ACC112 (cell line): ENCODE measurements around the gene MYBPC1.

Experiments used
- H2AFZ ChIP-seq: fragments of 200-600 bp; sonication (generic); one replicate; pipeline ENCODE4 v1.6.0; 2017; ENCODE audit warnings: antibody characterized with exemption, low read length; ENCODE audit not compliant: unreplicated experiment
- H3K27ac ChIP-seq: fragments of 200-600 bp; sonication (generic); 2 replicates; pipeline ENCODE4 v1.5.1; 2014; ENCODE audit warnings: low read depth, mild to moderate bottlenecking, antibody characterized with exemption, low read length, moderate library complexity
- H3K27me3 ChIP-seq: fragments of 200-600 bp; sonication (generic); 2 replicates; pipeline ENCODE4 v1.6.1; 2014; ENCODE audit warnings: mild to moderate bottlenecking, antibody characterized with exemption, low read length, moderate library complexity, mixed read lengths; ENCODE audit not compliant: insufficient read depth
- H3K36me3 ChIP-seq: fragments of 200-600 bp; sonication (generic); 2 replicates; pipeline ENCODE4 v1.6.1; 2016; ENCODE audit warnings: mild to moderate bottlenecking, antibody characterized with exemption, low read length, moderate library complexity, mixed read lengths; ENCODE audit not compliant: insufficient read depth
- H3K4me1 ChIP-seq: fragments of 200-600 bp; sonication (generic); one replicate; pipeline ENCODE4 v1.6.1; 2016; ENCODE audit warnings: low read length, mixed read lengths; ENCODE audit not compliant: insufficient read depth, unreplicated experiment, control insufficient read depth
- H3K4me3 ChIP-seq: fragments of 200-600 bp; sonication (generic); 2 replicates; pipeline ENCODE4 v1.5.1; 2014; ENCODE audit warnings: mild to moderate bottlenecking, low read depth, low read length
- H3K79me2 ChIP-seq: fragments of 200-600 bp; sonication (generic); one replicate; pipeline ENCODE4 v1.6.0; 2016; ENCODE audit warnings: low read length; ENCODE audit not compliant: control insufficient read depth, unreplicated experiment, insufficient read depth

MYBPC1 gene

DNA sequence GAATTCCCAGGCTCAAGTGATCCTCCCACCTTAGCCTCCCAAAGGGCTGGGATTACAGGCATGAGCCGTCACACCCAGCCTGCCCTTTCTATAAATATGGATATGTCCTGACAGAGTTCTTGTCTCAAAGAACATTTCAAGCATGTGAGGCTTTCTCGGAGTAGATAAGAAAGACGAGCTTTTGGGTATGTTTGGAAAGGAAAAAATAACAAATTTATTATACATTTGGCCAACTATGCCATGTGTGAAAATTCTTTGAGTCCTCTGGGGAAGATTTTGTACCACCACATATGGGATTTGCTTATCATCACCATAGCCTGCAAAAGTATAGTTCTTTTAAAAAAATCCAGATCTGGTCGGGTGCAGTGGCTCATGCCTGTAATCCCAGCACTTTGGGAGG, 23.7 kb upstream of the MYBPC1 start:
- Histone ChIP-seq H3K4me1 (no peaks in the 10 kb centered on the region), H3K27me3 (peaks cover 57% of the 10 kb centered on the region), H2AFZ (no peak overlapping the region), H3K27ac (no peak overlapping the region), H3K79me2 (no peaks in the 10 kb centered on the region), H3K4me3 (no peak overlapping the region), H3K36me3 (no peaks in the 10 kb centered on the region)

DNA sequence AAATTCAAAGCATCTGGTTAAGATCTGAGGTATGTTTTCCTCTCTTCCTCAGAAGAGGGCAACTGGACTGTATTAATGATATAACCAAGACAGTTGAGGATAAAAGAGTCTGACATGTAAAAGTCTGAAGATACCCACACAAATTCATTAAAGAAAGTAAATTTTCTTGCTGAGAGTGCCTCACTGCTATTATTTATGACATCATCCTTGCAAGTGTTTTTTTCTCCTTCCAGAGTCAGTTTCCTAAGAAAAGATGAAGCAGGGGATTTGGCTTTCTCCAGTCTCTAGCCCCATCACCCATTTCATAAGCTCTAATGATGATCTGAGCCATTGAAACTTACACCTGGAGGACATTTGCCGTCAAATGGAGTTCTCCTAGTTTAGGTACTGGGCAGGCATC, 21.0 kb upstream of the MYBPC1 start:
- no peak overlapping the region for H2AFZ ChIP-seq
- no peaks in the 10 kb centered on the region for H3K4me1 ChIP-seq
- H3K79me2 ChIP-seq: no peaks in the 10 kb centered on the region
- H3K36me3 ChIP-seq: no peaks in the 10 kb centered on the region
- H3K27me3 ChIP-seq: peaks cover 39% of the 10 kb centered on the region
- no peak overlapping the region for H3K27ac ChIP-seq
- H3K4me3 ChIP-seq: no peak overlapping the region

DNA sequence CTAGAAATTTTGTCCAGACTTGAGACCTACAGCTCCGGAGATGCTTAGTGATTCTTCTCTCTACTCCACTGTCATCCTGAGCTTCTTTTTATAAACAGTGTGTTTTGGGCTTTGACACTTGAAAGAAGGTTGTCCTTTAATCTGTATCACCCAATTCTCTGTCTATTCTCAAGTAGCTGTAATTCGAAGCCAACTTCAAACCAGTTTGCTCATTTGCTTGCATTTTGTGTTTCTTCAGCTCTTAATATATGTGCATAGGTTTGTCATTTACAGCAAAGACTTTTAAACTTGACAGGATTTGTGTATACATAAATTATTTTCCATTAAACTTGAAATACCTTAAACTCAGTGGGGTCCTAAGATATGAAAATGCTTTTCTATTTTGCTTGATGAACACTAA, 16.4 kb upstream of the MYBPC1 start:
- H3K4me1 ChIP-seq: no peaks in the 10 kb centered on the region
- no peak overlapping the region for H3K4me3 ChIP-seq
- no peaks in the 10 kb centered on the region for H3K36me3 ChIP-seq
- H3K79me2 ChIP-seq: no peaks in the 10 kb centered on the region
- no peak overlapping the region for H3K27ac ChIP-seq
- H2AFZ ChIP-seq: no peak overlapping the region
- peaks cover 32% of the 10 kb centered on the region for H3K27me3 ChIP-seq

DNA sequence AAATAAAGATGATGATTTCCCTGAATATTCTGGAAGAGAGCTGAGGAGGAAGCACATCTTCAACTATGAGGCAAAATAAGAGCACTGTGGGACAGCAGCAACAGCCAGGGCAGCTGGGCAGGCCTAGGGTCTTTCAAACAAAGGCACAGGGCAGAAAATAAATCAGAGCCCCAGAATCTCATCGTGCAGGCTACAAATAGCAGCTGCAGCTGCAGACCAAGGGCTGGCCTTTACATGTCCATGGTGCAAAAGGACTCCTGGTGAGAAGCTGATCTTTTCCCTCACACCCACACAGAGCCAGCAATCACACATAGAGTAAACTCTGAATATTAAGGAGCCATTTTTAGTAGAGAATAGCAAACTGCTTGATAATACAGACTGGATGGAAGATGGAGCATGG, 13.6 kb upstream of the MYBPC1 start:
- Histone ChIP-seq H3K27me3 (peaks cover 11% of the 10 kb centered on the region; the same call in 1 of the 2 replicates), H3K4me3 (no peak overlapping the region), H3K36me3 (no peaks in the 10 kb centered on the region), H3K4me1 (no peaks in the 10 kb centered on the region), H3K27ac (no peak overlapping the region), H3K79me2 (no peaks in the 10 kb centered on the region), H2AFZ (no peak overlapping the region)

DNA sequence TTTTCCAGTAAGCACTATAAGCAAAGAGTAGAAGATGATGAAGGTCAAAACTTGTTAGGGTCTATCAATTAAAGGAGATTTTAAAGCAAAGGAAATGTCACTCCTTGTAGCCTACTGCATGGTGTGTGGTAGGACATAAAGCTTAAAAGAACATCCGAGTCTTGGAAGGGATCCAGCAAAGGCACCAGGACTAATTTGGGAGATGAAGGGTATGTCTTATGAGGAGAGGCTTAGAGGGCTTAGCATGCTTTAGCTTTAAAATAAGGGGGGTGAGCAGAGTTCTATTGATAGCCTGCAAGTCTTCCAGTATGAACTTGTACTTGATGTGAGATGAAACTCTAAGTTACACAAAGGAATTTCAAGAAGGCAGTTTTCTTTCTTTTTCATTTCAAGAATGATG, 11.8 kb upstream of the MYBPC1 start:
- H3K36me3 ChIP-seq: no peaks in the 10 kb centered on the region
- peaks cover 9% of the 10 kb centered on the region; the same call in 1 of the 2 replicates for H3K27me3 ChIP-seq
- no peaks in the 10 kb centered on the region for H3K79me2 ChIP-seq
- no peak overlapping the region for H3K27ac ChIP-seq
- no peak overlapping the region for H3K4me3 ChIP-seq
- no peak overlapping the region for H2AFZ ChIP-seq
- no peaks in the 10 kb centered on the region for H3K4me1 ChIP-seq

DNA sequence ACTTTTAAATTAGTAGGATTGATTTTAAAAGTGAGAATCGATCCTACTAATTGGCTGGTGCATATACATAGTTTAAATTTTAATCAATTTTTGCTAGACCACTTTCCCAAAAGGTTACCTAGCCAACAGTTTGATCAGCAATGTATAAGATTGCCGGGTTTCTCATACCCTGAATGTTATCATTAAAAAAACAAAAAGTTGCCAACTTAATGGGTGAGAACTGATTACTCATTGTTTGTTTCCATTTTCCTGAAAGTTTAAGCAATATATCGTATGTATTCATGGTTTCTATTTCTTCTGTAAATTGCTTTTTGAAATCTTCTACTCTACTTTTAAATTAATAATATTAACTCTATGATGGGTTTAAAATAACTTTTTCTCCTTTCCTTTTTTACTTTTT, 4.4 kb upstream of the MYBPC1 start:
- Histone ChIP-seq H3K4me1 (no peaks in the 10 kb centered on the region), H3K4me3 (no peak overlapping the region), H2AFZ (no peak overlapping the region), H3K27ac (no peak overlapping the region), H3K27me3 (peaks cover 28% of the 10 kb centered on the region), H3K36me3 (no peaks in the 10 kb centered on the region), H3K79me2 (no peaks in the 10 kb centered on the region)

DNA sequence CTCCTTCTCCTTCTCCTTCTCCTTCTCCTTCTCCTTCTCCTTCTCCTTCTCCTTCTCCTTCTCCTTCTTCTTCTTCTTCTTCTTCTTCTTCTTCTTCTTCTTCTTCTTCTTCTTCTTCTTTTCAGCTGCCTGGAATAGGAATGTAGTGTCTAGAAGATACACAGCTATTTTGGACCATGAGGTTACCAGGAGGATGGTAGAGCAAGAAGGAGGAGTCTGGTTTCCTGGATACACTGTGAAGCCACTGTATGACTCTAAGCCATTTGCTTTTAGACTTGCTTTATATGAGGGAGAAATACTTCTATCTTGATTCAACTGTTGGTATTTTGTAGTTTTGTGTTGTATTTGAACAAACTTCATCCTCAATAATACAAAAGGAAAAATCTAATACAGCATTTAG, 3.0 kb upstream of the MYBPC1 start:
- no peak overlapping the region for H2AFZ ChIP-seq
- H3K36me3 ChIP-seq: no peaks in the 10 kb centered on the region
- H3K4me1 ChIP-seq: no peaks in the 10 kb centered on the region
- no peaks in the 10 kb centered on the region for H3K79me2 ChIP-seq
- peaks cover 29% of the 10 kb centered on the region for H3K27me3 ChIP-seq
- no peak overlapping the region for H3K4me3 ChIP-seq
- no peak overlapping the region for H3K27ac ChIP-seq

DNA sequence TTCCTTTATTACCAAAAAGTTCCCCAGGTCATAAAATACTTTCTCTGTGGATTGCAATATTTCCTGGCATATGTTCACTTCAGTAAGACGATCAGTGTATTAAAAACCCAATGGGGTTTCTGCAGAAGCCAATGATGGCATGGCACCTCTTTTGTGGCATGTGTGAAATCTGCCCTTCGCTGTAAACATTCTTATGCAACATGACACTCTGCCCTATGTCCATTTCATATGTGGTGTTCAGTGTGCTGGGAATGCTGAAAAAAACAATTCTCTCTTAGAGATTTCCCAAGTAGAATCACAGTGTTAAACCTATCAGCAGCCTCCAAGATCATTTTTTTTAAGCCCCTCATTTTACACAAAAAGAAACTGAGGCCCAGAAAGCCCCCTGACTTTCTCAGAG, 2.3 kb upstream of the MYBPC1 start:
- Histone ChIP-seq H3K27ac (no peak overlapping the region), H3K27me3 (peaks cover 29% of the 10 kb centered on the region), H3K36me3 (no peaks in the 10 kb centered on the region), H3K4me1 (no peaks in the 10 kb centered on the region), H3K79me2 (no peaks in the 10 kb centered on the region), H2AFZ (no peak overlapping the region), H3K4me3 (no peak overlapping the region)

DNA sequence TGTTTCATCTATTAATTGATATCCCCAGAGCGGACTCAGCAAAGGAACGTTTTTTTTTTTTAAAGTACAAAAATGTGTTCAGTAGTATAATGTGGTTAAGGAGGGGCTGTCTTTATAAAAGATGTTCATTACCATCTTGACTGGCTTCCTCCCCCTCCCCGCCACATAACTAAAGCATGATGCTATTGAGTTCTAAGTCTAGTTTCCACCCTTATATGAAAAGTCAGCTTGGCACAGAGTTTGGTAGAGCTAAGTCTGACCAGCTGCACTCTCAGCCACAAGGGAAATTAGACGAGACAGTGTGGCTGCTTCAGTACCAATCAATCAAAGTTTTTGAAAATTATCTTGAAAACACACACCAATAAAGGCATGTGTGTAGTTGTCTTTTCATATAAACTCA, 1.9 kb upstream of the MYBPC1 start:
- H3K36me3 ChIP-seq: no peaks in the 10 kb centered on the region
- no peaks in the 10 kb centered on the region for H3K4me1 ChIP-seq
- H2AFZ ChIP-seq: no peak overlapping the region
- no peak overlapping the region for H3K27ac ChIP-seq
- H3K27me3 ChIP-seq: peaks cover 24% of the 10 kb centered on the region
- H3K79me2 ChIP-seq: no peaks in the 10 kb centered on the region
- H3K4me3 ChIP-seq: no peak overlapping the region

DNA sequence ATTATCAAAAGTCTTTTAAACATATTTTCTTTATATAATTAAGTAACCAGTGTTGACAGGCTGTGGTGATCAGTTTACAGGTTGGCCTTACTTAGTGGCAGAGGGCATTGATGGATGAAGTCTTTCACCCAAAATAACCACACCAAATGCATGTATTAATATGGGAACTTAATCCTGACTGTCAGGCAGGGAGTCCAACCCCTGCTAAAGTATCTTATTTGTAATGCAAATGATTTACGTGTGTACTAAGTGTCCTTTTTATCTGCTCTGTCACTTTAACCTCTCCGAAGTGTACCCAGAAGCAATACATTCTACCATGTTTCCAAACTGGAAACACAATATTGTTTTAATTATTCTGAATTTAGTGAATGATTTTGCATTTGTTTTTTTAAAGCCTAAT, 1.4 kb downstream of the MYBPC1 start:
- H3K4me1 ChIP-seq: no peaks in the 10 kb centered on the region
- H3K36me3 ChIP-seq: no peaks in the 10 kb centered on the region
- H3K4me3 ChIP-seq: no peak overlapping the region
- H3K79me2 ChIP-seq: no peaks in the 10 kb centered on the region
- peaks cover 9% of the 10 kb centered on the region for H3K27me3 ChIP-seq
- no peak overlapping the region for H3K27ac ChIP-seq
- H2AFZ ChIP-seq: no peak overlapping the region

DNA sequence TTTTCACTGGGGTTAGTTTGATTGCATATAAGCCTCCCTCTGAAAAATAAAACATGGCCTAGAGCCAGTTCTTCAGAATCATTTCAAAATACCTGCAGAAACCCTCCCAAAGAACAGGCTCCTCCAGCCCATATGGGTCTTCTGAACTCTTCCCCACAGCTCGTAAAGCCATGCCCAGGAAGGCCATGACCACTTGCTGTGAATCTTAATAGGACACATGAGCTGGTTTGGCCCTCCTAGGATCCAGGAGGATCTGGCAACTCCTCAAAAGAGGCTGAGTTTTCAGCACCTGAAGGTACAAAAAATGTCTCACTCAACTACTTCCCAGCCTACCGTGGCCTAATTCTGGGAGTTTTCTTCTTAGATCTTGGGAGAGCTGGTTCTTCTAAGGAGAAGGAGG, 2.4 kb downstream of the MYBPC1 start:
- H3K4me1 ChIP-seq: no peaks in the 10 kb centered on the region
- no peaks in the 10 kb centered on the region for H3K36me3 ChIP-seq
- no peak overlapping the region for H3K4me3 ChIP-seq

DNA sequence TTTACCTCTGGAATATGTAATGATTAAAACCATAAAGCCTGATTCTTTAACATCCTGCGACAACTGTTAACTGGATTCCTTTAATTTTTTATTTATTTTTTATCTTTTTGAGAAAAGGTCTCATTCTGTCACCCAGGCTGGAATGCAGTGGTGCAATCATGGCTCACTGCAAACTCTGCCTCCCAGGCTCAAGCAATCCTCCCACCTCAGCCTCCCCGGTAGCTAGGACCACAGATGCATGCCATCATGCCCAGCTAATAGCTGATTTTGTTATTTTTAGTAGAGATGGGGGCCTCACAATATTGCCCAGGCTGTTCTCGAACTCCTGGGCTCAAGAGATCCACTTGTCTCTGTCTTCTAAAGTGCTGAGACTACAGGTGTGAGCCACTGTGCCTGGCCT, 3.7 kb downstream of the MYBPC1 start:
- Histone ChIP-seq H3K79me2 (no peaks in the 10 kb centered on the region), H3K4me3 (no peak overlapping the region), H3K27ac (no peak overlapping the region), H3K27me3 (peaks cover 3% of the 10 kb centered on the region), H3K4me1 (no peaks in the 10 kb centered on the region), H3K36me3 (no peaks in the 10 kb centered on the region), H2AFZ (no peak overlapping the region)

More for the DNA sequence above, 2.4 kb downstream of the MYBPC1 start:
- H3K27me3 ChIP-seq: peaks cover 3% of the 10 kb centered on the region
- H3K27ac ChIP-seq: no peak overlapping the region
- no peaks in the 10 kb centered on the region for H3K79me2 ChIP-seq
- H2AFZ ChIP-seq: no peak overlapping the region
